SK-N-SH treated with all-trans-retinoic acid at 6 μM for 48 hours (cell line): ENCODE measurements around the gene TRPM1.

ENCODE experiments used
- ATAC-seq: fragments of 200-7000 bp; cut with Tn5 transposase; 3 replicates; pipeline ENCODE4 v1.9.1; 2020; ENCODE audit warnings: mild to moderate bottlenecking, moderate library complexity
- ARNTL ChIP-seq: fragments of 450-650 bp; formaldehyde crosslinking; IDR thresholded peaks from 2 replicates; pipeline ENCODE4 v1.5.0; 2020; ENCODE audit warnings: low read depth, mild to moderate bottlenecking, moderate library complexity, borderline replicate concordance
- BACH2 ChIP-seq: fragments of 250-450 bp; sonication (Bioruptor Pico); IDR thresholded peaks from 2 replicates; pipeline ENCODE4 v1.9.0; 2021; ENCODE audit warnings: mild to moderate bottlenecking, borderline replicate concordance
- CSDC2 ChIP-seq: fragments of 250-450 bp; sonication (Bioruptor Pico); IDR thresholded peaks from 2 replicates; pipeline ENCODE4 v1.5.0; 2020; ENCODE audit warnings: mild to moderate bottlenecking, moderate library complexity
- ESRRG ChIP-seq: fragments of 250-450 bp; sonication (Bioruptor Pico); IDR thresholded peaks from 2 replicates; pipeline ENCODE4 v1.6.1; 2021; ENCODE audit warnings: mild to moderate bottlenecking
- GLIS3 ChIP-seq: fragments of 250-450 bp; sonication (Bioruptor Pico); IDR thresholded peaks from 2 replicates; pipeline ENCODE4 v1.5.0; 2020; ENCODE audit warnings: mild to moderate bottlenecking, moderate library complexity
- ISL1 ChIP-seq: fragments of 250-450 bp; sonication (Bioruptor Pico); IDR thresholded peaks from 2 replicates; pipeline ENCODE4 v2.1.2; 2022; ENCODE audit warnings: mild to moderate bottlenecking, moderate library complexity
- OSR1 ChIP-seq: fragments of 250-450 bp; sonication (Bioruptor Pico); IDR thresholded peaks from 2 replicates; pipeline ENCODE4 v1.8.0; 2022; ENCODE audit warnings: moderate library complexity, mild to moderate bottlenecking, inconsistent platforms
- PPARA ChIP-seq: fragments of 250-450 bp; sonication (Bioruptor Pico); IDR thresholded peaks from 2 replicates; pipeline ENCODE4 v1.5.0; 2020; ENCODE audit warnings: mild to moderate bottlenecking, borderline replicate concordance
- RARB ChIP-seq: fragments of 250-450 bp; sonication (Bioruptor Pico); IDR thresholded peaks from 2 replicates; pipeline ENCODE4 v1.8.0; 2021; ENCODE audit warnings: mild to moderate bottlenecking, moderate library complexity
- TCF4 ChIP-seq: fragments of 250-450 bp; sonication (Bioruptor Pico); IDR thresholded peaks from 2 replicates; pipeline ENCODE4 v1.8.0; 2021; ENCODE audit warnings: mild to moderate bottlenecking, moderate library complexity, borderline replicate concordance
- TOX ChIP-seq: fragments of 250-450 bp; sonication (Bioruptor Pico); IDR thresholded peaks from 2 replicates; pipeline ENCODE4 v1.8.0; 2021; ENCODE audit warnings: mild to moderate bottlenecking, moderate library complexity, borderline replicate concordance
- ZC3H10 ChIP-seq: fragments of 250-450 bp; sonication (Bioruptor Pico); IDR thresholded peaks from 2 replicates; pipeline ENCODE4 v1.5.1; 2021; ENCODE audit warnings: mild to moderate bottlenecking, moderate library complexity
- ZFP3 ChIP-seq: fragments of 250-450 bp; sonication (Bioruptor Pico); IDR thresholded peaks from 2 replicates; pipeline ENCODE4 v1.5.0; 2020; ENCODE audit warnings: mild to moderate bottlenecking, moderate library complexity
- ZNF565 ChIP-seq: fragments of 450-650 bp; formaldehyde crosslinking; conservative IDR thresholded peaks from 2 replicates; pipeline ENCODE4 v1.5.0; 2020; ENCODE audit warnings: low read depth, mild to moderate bottlenecking, moderate library complexity
- ZNF70 ChIP-seq: fragments of 450-650 bp; formaldehyde crosslinking; IDR thresholded peaks from 2 replicates; pipeline ENCODE4 v1.5.0; 2020; ENCODE audit warnings: mild to moderate bottlenecking, moderate library complexity
- ZNF8 ChIP-seq: fragments of 450-650 bp; formaldehyde crosslinking; IDR thresholded peaks from 2 replicates; pipeline ENCODE4 v1.5.0; 2020; ENCODE audit warnings: mild to moderate bottlenecking, moderate library complexity
- TF ChIP-seq, protein P1 (sequence below): fragments of 250-450 bp; sonication (Bioruptor Pico); IDR thresholded peaks from 2 replicates; pipeline ENCODE4 v1.5.1; 2020; ENCODE audit warnings: low read depth, mild to moderate bottlenecking, moderate library complexity
- TF ChIP-seq, protein P2 (sequence below): fragments of 250-450 bp; sonication (Bioruptor Pico); IDR thresholded peaks from 2 replicates; pipeline ENCODE4 v1.8.0; 2020; ENCODE audit warnings: mild to moderate bottlenecking, moderate library complexity, borderline replicate concordance
- TF ChIP-seq, protein P3 (sequence below): fragments of 250-450 bp; sonication (Bioruptor Pico); IDR thresholded peaks from 2 replicates; pipeline ENCODE4 v1.5.1; 2021; ENCODE audit warnings: mild to moderate bottlenecking, moderate library complexity
- TF ChIP-seq, protein P4 (sequence below): fragments of 250-450 bp; sonication (Bioruptor Pico); IDR thresholded peaks from 2 replicates; pipeline ENCODE4 v1.8.0; 2021; ENCODE audit warnings: low read depth, mild to moderate bottlenecking, moderate library complexity, borderline replicate concordance
- TF ChIP-seq, protein P5 (sequence below): fragments of 250-450 bp; sonication (Bioruptor Pico); IDR thresholded peaks from 2 replicates; pipeline ENCODE4 v1.5.0; 2020; ENCODE audit warnings: mild to moderate bottlenecking, moderate library complexity

The TRPM1 gene

DNA sequence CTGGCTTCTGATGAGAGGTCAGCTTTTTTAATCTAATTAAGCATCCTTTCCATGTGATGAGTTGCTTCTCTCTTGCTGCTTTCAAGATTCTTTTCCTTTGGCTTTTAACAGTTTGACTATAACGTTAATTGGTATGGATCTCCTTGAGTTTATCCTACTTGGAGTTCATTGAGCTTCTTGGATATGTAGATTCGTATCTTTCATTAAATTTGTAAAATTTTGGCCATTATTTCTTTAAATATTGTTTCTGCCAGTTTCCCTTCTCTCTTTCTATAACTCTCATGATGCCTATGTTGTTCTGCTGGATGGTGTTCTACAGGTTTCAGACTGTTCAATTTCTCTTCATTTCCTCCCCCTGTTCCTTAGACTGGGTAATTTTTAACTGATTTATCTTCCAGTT lies 89.1 kb downstream of the TRPM1 start:
- TF ChIP-seq GLIS3 (CRISPR knock-in tag) (no peak), PPARA (CRISPR knock-in tag) (no peak), ZNF8 (CRISPR knock-in tag) (no peak), BACH2 (CRISPR knock-in tag) (no peak), TCF4 (CRISPR knock-in tag) (no peak), ZNF70 (CRISPR knock-in tag) (no peak), ZNF565 (no peak), ZFP3 (CRISPR knock-in tag) (no peak)
- TF ChIP-seq, protein P1, sequence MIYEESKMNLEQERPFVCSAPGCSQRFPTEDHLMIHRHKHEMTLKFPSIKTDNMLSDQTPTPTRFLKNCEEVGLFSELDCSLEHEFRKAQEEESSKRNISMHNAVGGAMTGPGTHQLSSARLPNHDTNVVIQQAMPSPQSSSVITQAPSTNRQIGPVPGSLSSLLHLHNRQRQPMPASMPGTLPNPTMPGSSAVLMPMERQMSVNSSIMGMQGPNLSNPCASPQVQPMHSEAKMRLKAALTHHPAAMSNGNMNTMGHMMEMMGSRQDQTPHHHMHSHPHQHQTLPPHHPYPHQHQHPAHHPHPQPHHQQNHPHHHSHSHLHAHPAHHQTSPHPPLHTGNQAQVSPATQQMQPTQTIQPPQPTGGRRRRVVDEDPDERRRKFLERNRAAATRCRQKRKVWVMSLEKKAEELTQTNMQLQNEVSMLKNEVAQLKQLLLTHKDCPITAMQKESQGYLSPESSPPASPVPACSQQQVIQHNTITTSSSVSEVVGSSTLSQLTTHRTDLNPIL: no peak
- TF ChIP-seq, protein P2, sequence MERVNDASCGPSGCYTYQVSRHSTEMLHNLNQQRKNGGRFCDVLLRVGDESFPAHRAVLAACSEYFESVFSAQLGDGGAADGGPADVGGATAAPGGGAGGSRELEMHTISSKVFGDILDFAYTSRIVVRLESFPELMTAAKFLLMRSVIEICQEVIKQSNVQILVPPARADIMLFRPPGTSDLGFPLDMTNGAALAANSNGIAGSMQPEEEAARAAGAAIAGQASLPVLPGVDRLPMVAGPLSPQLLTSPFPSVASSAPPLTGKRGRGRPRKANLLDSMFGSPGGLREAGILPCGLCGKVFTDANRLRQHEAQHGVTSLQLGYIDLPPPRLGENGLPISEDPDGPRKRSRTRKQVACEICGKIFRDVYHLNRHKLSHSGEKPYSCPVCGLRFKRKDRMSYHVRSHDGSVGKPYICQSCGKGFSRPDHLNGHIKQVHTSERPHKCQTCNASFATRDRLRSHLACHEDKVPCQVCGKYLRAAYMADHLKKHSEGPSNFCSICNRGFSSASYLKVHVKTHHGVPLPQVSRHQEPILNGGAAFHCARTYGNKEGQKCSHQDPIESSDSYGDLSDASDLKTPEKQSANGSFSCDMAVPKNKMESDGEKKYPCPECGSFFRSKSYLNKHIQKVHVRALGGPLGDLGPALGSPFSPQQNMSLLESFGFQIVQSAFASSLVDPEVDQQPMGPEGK: no peak
- no peak for ATAC-seq

DNA sequence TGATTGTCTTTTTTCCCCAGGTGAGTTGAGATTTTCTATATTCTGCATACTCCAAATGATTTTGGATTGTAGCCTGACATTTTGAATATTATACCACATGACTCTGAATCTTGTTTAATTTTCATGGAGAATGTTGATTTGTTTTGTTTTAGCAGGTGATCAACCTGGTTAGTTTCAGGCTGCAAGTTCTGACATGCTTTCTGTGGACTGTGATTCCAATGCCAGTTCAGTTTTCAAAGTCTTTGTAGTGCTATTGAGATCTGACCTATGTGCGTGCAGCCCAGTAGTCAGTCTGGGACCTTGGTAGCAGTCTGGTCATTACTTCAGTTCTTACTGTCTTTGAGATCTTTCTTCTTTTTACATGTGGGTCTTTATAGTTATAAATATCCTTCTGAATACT lies 91.5 kb downstream of the TRPM1 start:
- TF ChIP-seq ZNF8 (CRISPR knock-in tag) (no peak), BACH2 (CRISPR knock-in tag) (no peak), GLIS3 (CRISPR knock-in tag) (no peak), ZNF70 (CRISPR knock-in tag) (no peak), RARB (CRISPR knock-in tag) (no peak), TCF4 (CRISPR knock-in tag) (no peak), PPARA (CRISPR knock-in tag) (no peak), ISL1 (no peak), OSR1 (CRISPR knock-in tag) (no peak), ARNTL (CRISPR knock-in tag) (no peak), CSDC2 (CRISPR knock-in tag) (no peak), TOX (no peak), ZNF565 (no peak)
- TF ChIP-seq, protein P1: no peak
- TF ChIP-seq, protein P3, sequence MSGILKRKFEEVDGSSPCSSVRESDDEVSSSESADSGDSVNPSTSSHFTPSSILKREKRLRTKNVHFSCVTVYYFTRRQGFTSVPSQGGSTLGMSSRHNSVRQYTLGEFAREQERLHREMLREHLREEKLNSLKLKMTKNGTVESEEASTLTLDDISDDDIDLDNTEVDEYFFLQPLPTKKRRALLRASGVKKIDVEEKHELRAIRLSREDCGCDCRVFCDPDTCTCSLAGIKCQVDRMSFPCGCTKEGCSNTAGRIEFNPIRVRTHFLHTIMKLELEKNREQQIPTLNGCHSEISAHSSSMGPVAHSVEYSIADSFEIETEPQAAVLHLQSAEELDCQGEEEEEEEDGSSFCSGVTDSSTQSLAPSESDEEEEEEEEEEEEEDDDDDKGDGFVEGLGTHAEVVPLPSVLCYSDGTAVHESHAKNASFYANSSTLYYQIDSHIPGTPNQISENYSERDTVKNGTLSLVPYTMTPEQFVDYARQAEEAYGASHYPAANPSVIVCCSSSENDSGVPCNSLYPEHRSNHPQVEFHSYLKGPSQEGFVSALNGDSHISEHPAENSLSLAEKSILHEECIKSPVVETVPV: no peak
- TF ChIP-seq, protein P2: no peak

DNA sequence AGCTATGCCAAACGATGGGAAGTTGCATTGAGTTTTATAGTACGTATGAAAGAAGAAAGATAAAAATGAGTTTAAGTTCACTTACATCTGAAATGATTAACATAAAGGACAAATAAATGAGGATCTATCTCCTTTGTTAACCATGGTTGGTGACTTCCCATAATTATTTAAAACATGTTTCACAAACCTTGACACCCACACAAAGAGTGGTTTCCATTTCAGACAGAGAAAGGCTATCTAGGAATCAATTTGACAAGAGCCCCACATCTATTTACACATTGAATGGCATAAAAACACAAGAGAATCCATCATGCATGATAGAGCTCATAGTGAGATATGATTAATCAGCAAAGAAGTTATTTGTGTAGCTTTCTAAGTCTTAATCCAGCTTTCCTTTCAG lies 95.9 kb downstream of the TRPM1 start:
- ATAC-seq: no peak
- no peak for TF ChIP-seq PPARA (CRISPR knock-in tag)
- TF ChIP-seq, protein P4, sequence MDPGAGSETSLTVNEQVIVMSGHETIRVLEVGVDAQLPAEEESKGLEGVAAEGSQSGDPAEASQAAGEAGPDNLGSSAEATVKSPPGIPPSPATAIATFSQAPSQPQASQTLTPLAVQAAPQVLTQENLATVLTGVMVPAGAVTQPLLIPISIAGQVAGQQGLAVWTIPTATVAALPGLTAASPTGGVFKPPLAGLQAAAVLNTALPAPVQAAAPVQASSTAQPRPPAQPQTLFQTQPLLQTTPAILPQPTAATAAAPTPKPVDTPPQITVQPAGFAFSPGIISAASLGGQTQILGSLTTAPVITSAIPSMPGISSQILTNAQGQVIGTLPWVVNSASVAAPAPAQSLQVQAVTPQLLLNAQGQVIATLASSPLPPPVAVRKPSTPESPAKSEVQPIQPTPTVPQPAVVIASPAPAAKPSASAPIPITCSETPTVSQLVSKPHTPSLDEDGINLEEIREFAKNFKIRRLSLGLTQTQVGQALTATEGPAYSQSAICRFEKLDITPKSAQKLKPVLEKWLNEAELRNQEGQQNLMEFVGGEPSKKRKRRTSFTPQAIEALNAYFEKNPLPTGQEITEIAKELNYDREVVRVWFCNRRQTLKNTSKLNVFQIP (CRISPR knock-in tag): no peak
- no peak for TF ChIP-seq TCF4 (CRISPR knock-in tag)
- no peak for TF ChIP-seq ZNF565
- no peak for TF ChIP-seq CSDC2 (CRISPR knock-in tag)
- TF ChIP-seq ARNTL (CRISPR knock-in tag): no peak
- TF ChIP-seq ISL1: no peak
- no peak for TF ChIP-seq OSR1 (CRISPR knock-in tag)
- TF ChIP-seq BACH2 (CRISPR knock-in tag): no peak
- no peak for TF ChIP-seq ZC3H10 (CRISPR knock-in tag)
- no peak for TF ChIP-seq RARB (CRISPR knock-in tag)
- no peak for TF ChIP-seq ESRRG (CRISPR knock-in tag)
- TF ChIP-seq, protein P5, sequence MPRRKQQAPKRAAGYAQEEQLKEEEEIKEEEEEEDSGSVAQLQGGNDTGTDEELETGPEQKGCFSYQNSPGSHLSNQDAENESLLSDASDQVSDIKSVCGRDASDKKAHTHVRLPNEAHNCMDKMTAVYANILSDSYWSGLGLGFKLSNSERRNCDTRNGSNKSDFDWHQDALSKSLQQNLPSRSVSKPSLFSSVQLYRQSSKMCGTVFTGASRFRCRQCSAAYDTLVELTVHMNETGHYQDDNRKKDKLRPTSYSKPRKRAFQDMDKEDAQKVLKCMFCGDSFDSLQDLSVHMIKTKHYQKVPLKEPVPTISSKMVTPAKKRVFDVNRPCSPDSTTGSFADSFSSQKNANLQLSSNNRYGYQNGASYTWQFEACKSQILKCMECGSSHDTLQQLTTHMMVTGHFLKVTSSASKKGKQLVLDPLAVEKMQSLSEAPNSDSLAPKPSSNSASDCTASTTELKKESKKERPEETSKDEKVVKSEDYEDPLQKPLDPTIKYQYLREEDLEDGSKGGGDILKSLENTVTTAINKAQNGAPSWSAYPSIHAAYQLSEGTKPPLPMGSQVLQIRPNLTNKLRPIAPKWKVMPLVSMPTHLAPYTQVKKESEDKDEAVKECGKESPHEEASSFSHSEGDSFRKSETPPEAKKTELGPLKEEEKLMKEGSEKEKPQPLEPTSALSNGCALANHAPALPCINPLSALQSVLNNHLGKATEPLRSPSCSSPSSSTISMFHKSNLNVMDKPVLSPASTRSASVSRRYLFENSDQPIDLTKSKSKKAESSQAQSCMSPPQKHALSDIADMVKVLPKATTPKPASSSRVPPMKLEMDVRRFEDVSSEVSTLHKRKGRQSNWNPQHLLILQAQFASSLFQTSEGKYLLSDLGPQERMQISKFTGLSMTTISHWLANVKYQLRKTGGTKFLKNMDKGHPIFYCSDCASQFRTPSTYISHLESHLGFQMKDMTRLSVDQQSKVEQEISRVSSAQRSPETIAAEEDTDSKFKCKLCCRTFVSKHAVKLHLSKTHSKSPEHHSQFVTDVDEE (CRISPR knock-in tag): no peak

More for the DNA sequence above, 91.5 kb downstream of the TRPM1 start:
- no peak for ATAC-seq
